WTC11 (cell line): ENCODE measurements around the gene GRK4. TPM values are rescaled to one million over a fixed set of nuclear protein-coding genes. Genes with fewer than 3 reads are reported as not detected.

Source experiments
- ATAC-seq: fragments of 200-7000 bp; cut with Tn5 transposase; 2 replicates; pipeline ENCODE4 v1.10.0; 2021; ENCODE audit warnings: mild to moderate bottlenecking, moderate library complexity
- CTCF ChIA-PET: fragments of 300-600 bp; sonication (Branson Sonifier 250); formaldehyde crosslinking; loops from one replicate; lab custom pipeline; 2021; ENCODE audit warnings: antibody characterized with exemption; lab: Charles Lee
- POLR2A ChIA-PET: fragments of 350-600 bp; sonication (Branson Sonifier 250); formaldehyde crosslinking; loops from one replicate; lab custom pipeline; 2021; ENCODE audit warnings: antibody characterized with exemption; lab: Charles Lee
- DNase-seq: peaks from one replicate; pipeline ENCODE4 v3.0.0; 2021; ENCODE audit warnings: low spot score
- H3K27ac Mint-ChIP-seq: 2 replicates; pipeline ENCODE4 v1.8.0; 2021; ENCODE audit warnings: mixed read lengths
- H3K27me3 Mint-ChIP-seq: 2 replicates; pipeline ENCODE4 v1.8.0; 2021; ENCODE audit warnings: low read depth, mild to moderate bottlenecking, moderate library complexity, mixed read lengths
- H3K36me3 Mint-ChIP-seq: 2 replicates; pipeline ENCODE4 v1.8.0; 2021; ENCODE audit warnings: mixed read lengths
- H3K4me1 Mint-ChIP-seq: 2 replicates; pipeline ENCODE4 v1.8.0; 2022; ENCODE audit warnings: mixed read lengths
- H3K4me3 Mint-ChIP-seq: 2 replicates; pipeline ENCODE4 v1.8.0; 2021; ENCODE audit warnings: mild to moderate bottlenecking, moderate library complexity, mixed read lengths
- H3K9me3 Mint-ChIP-seq: 2 replicates; pipeline ENCODE4 v1.8.0; 2021; ENCODE audit warnings: mixed read lengths
- ATF6 ChIP-seq: sonication (generic); formaldehyde crosslinking; IDR thresholded peaks from 2 replicates; pipeline ENCODE4 v1.8.1; 2023; ENCODE audit warnings: mild to moderate bottlenecking, missing genetic modification reagents
- CREM ChIP-seq: sonication (generic); formaldehyde crosslinking; IDR thresholded peaks from 2 replicates; pipeline ENCODE4 v1.8.1; 2022; ENCODE audit warnings: mild to moderate bottlenecking, missing genetic modification reagents, moderate library complexity
- E2F1 ChIP-seq: sonication (generic); formaldehyde crosslinking; IDR thresholded peaks from 2 replicates; pipeline ENCODE4 v1.8.0; 2022; ENCODE audit warnings: mild to moderate bottlenecking, missing genetic modification reagents
- ELF4 ChIP-seq: sonication (generic); formaldehyde crosslinking; IDR thresholded peaks from 2 replicates; pipeline ENCODE4 v1.8.1; 2022; ENCODE audit warnings: low read depth, mild to moderate bottlenecking, moderate library complexity, missing genetic modification reagents
- EMX1 ChIP-seq: fragments of 250-450 bp; sonication (Bioruptor Pico); IDR thresholded peaks from 2 replicates; pipeline ENCODE4 v1.8.0; 2021; ENCODE audit warnings: mild to moderate bottlenecking
- ESRRA ChIP-seq: sonication (generic); formaldehyde crosslinking; IDR thresholded peaks from 2 replicates; pipeline ENCODE4 v1.8.1; 2022; ENCODE audit warnings: mild to moderate bottlenecking, missing genetic modification reagents, borderline replicate concordance
- PRDM15 ChIP-seq: sonication (generic); formaldehyde crosslinking; IDR thresholded peaks from 2 replicates; pipeline ENCODE4 v1.8.0; 2022; ENCODE audit warnings: missing genetic modification reagents
- SP1 ChIP-seq: sonication (generic); formaldehyde crosslinking; conservative IDR thresholded peaks from 2 replicates; pipeline ENCODE4 v1.8.1; 2022; ENCODE audit warnings: missing genetic modification reagents
- TEAD1 ChIP-seq: sonication (generic); formaldehyde crosslinking; IDR thresholded peaks from 2 replicates; pipeline ENCODE4 v1.8.0; 2022; ENCODE audit warnings: mild to moderate bottlenecking, missing genetic modification reagents
- ZNF138 ChIP-seq: sonication (generic); formaldehyde crosslinking; conservative IDR thresholded peaks from 2 replicates; pipeline ENCODE4 v1.8.1; 2022; ENCODE audit warnings: mild to moderate bottlenecking, moderate library complexity, missing genetic modification reagents
- ZNF281 ChIP-seq: sonication (generic); formaldehyde crosslinking; IDR thresholded peaks from 2 replicates; pipeline ENCODE4 v1.8.0; 2023; ENCODE audit warnings: mild to moderate bottlenecking, missing genetic modification reagents
- ZNF416 ChIP-seq: fragments of 250-450 bp; sonication (Bioruptor Pico); IDR thresholded peaks from 2 replicates; pipeline ENCODE4 v1.9.0; 2021; ENCODE audit warnings: mild to moderate bottlenecking, inconsistent platforms
- ZNF425 ChIP-seq: fragments of 250-450 bp; sonication (Bioruptor Pico); conservative IDR thresholded peaks from 2 replicates; pipeline ENCODE4 v1.9.0; 2021; ENCODE audit warnings: mild to moderate bottlenecking
- ZNF671 ChIP-seq: fragments of 250-450 bp; sonication (Bioruptor Pico); IDR thresholded peaks from 2 replicates; pipeline ENCODE4 v1.8.0; 2021; ENCODE audit warnings: mild to moderate bottlenecking
- total RNA-seq: library from RNA; stranded (reverse); gene quantifications from 3 replicates; pipeline ENCODE4 v1.2.3, GENCODE V29; 2021

GRK4 gene
- total RNA-seq, 1 experiment from 2014 or later, result 1.4 TPM

GRCh38 chr4:3070709-3071500 lies 107.5 kb downstream of the GRK4 start:
- POLR2A ChIA-PET, result no interaction called here
- no peak overlapping the region for H3K4me3 Mint-ChIP-seq
- H3K27ac Mint-ChIP-seq, result no peak overlapping the region
- no peak for ATAC-seq
- H3K27me3 Mint-ChIP-seq, result peaks cover 4% of the 10 kb centered on the region; the same call in 1 of the 2 replicates
- peaks cover 5% of the 10 kb centered on the region; the same call in 1 of the 2 replicates for H3K9me3 Mint-ChIP-seq
- TF ChIP-seq ZNF281 (CRISPR knock-in tag), result no peak
- TF ChIP-seq CREM, result no peak
- TF ChIP-seq ZNF425 (CRISPR knock-in tag), result no peak
- TF ChIP-seq ELF4 (CRISPR knock-in tag), result no peak
- no peak for TF ChIP-seq SP1 (CRISPR knock-in tag)
- no peak for TF ChIP-seq ATF6 (CRISPR knock-in tag)
- no peak for TF ChIP-seq ESRRA (CRISPR knock-in tag)
- TF ChIP-seq ZNF138 (CRISPR knock-in tag), result no peak
- no peak for TF ChIP-seq TEAD1 (CRISPR knock-in tag)
- no peak for TF ChIP-seq EMX1 (CRISPR knock-in tag)
- TF ChIP-seq ZNF416 (CRISPR knock-in tag), result no peak
- TF ChIP-seq PRDM15 (CRISPR knock-in tag), result no peak
- TF ChIP-seq, all 79 proteins: peak for 0
- DNase-seq, result no peak
- CTCF ChIA-PET, result interaction anchor here (1.1 kb wide), 1 partner anchor 92 kb away, joined by 3 read pairs; no protein-coding TSS in a partner anchor
- Mint-ChIP-seq H3K4me1 (peaks cover 8% of the 10 kb centered on the region), H3K36me3 (no peaks in the 10 kb centered on the region)

- H3K27ac Mint-ChIP-seq, result no peak overlapping the region
- H3K9me3 Mint-ChIP-seq, result peaks cover 1% of the 10 kb centered on the region; the same call in 1 of the 2 replicates
- DNase-seq (no peak), ATAC-seq (no peak)
- no peaks in the 10 kb centered on the region; the same call in 1 of the 2 replicates for H3K27me3 Mint-ChIP-seq
- POLR2A ChIA-PET, result no interaction called here
- H3K4me1 Mint-ChIP-seq, result peaks cover 17% of the 10 kb centered on the region
- TF ChIP-seq E2F1 (CRISPR knock-in tag) (no peak), ZNF671 (no peak)
- CTCF ChIA-PET, result no interaction called here
- H3K4me3 Mint-ChIP-seq, result no peak overlapping the region
- H3K36me3 Mint-ChIP-seq, result no peaks in the 10 kb centered on the region
Observed at GRCh38 chr4:3071811-3072210, 108.4 kb downstream of the GRK4 start.
